HG02943 (cell line): ENCODE measurements around the gene EIF2B4.
"Not testable (repeated sequence)": the region's sequence is repeated elsewhere in the genome, so short reads cannot be mapped to it uniquely, and the experiment has no call there.

Experiments
- ATAC-seq: cut with Tn5 transposase; IDR thresholded peaks from one replicate; pipeline ENCODE4 v1.9.1; 2021; ENCODE audit warnings: mild to moderate bottlenecking, low read depth, moderate library complexity; ENCODE audit not compliant: unreplicated experiment

The EIF2B4 gene

GRCh38 chr2:27350106-27350693 lies 19.9 kb downstream of the EIF2B4 start:
- ATAC-seq, result no peak

- ATAC-seq, result no peak
Measured at GRCh38 chr2:27347641-27348040, 22.5 kb downstream of the EIF2B4 start.

GRCh38 chr2:27336173-27336572 lies 34.0 kb downstream of the EIF2B4 start:
- ATAC-seq, result no peak

- ATAC-seq, result no peak
Measured at GRCh38 chr2:27335311-27335710, 34.8 kb downstream of the EIF2B4 start.

- ATAC-seq, result no peak
Measured at GRCh38 chr2:27324720-27325119, 45.4 kb downstream of the EIF2B4 start.

- ATAC-seq, result no peak
Measured at GRCh38 chr2:27323596-27324285, 46.4 kb downstream of the EIF2B4 start.

GRCh38 chr2:27322766-27323595 lies 47.2 kb downstream of the EIF2B4 start, which contains the start of gene MPV17:
TSS of gene MPV17 (minus strand) at chr2:27323097. CDS start at chr2:27322517, 580 bp downstream.
- ATAC-seq, result peak; percentile 89

GRCh38 chr2:27322301-27322765 lies 47.8 kb downstream of the EIF2B4 start:
- ATAC-seq, result no peak

- ATAC-seq, result no peak
Measured at GRCh38 chr2:27320958-27321543, 49.1 kb downstream of the EIF2B4 start.

- not testable (repeated sequence) for ATAC-seq
Measured at GRCh38 chr2:27319839-27320238, 50.3 kb downstream of the EIF2B4 start.

- ATAC-seq, result no peak
Measured at GRCh38 chr2:27316655-27317412, 53.3 kb downstream of the EIF2B4 start.

GRCh38 chr2:27315122-27315521 lies 55.0 kb downstream of the EIF2B4 start:
- no peak for ATAC-seq

- no peak for ATAC-seq
Measured at GRCh38 chr2:27314709-27315108, 55.4 kb downstream of the EIF2B4 start.
